GM21360 (cell line): Measurements from ENCODE around the gene E2F6.

ENCODE experiments used
- ATAC-seq: cut with Tn5 transposase; IDR thresholded peaks from one replicate; pipeline ENCODE4 v1.9.1; 2021; ENCODE audit warnings: mild to moderate bottlenecking, moderate library complexity; ENCODE audit not compliant: unreplicated experiment

Gene E2F6

GRCh38 chr2:11395389-11395788 is 70.6 kb downstream of the E2F6 start:
- ATAC-seq: no peak
